Measurements from ENCODE around the gene UBE2I.

Gene UBE2I

DNA sequence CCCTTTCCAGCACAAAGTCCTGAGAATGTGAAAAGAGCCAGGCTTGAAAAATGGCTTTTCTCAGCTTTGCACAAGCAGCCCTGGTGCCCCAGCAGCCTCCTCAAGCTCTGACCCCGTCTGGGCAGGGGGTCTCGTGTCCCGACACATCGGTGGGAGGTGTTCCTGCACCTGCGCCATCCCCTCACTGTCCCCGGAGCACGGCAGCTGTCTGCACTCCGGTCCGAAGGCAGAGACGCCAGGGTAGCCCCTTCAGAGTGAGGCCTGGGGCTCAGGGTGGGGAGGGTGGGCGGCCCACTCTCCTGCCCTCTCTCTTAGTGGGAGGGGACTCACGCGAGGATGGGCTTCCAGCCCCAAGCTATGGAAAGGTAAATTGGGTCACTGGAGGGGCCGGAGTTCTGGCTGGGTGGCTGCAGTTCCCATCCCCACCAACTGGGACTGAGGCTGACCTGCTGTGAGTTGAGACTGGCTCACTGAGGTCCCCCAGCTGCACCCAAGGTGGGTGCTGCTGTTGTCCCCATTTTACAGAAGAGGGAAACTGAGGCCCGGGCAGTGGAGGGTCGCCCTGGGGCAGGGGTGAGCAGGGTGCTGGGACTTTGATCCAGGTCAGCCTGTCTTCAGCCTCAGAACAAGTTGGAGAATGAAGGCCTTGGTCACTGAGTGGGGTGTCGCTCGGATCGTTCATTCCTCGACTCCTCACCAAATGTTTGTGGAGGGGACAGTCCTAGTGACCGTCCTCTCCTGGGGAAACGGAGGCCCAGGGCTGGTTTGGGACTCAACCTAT lies 21.7 kb downstream of the UBE2I start:
- TF ChIP-seq, protein P1, sequence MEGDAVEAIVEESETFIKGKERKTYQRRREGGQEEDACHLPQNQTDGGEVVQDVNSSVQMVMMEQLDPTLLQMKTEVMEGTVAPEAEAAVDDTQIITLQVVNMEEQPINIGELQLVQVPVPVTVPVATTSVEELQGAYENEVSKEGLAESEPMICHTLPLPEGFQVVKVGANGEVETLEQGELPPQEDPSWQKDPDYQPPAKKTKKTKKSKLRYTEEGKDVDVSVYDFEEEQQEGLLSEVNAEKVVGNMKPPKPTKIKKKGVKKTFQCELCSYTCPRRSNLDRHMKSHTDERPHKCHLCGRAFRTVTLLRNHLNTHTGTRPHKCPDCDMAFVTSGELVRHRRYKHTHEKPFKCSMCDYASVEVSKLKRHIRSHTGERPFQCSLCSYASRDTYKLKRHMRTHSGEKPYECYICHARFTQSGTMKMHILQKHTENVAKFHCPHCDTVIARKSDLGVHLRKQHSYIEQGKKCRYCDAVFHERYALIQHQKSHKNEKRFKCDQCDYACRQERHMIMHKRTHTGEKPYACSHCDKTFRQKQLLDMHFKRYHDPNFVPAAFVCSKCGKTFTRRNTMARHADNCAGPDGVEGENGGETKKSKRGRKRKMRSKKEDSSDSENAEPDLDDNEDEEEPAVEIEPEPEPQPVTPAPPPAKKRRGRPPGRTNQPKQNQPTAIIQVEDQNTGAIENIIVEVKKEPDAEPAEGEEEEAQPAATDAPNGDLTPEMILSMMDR (IDR thresholded peaks at IDR 0.05), result peak; percentile 38; the same call in 1 of the 2 replicates
- no peak for TF ChIP-seq ZFX (IDR thresholded peaks at IDR 0.05; ENCODE audit: borderline replicate concordance)
- H3K27ac ChIP-seq, result peak overlapping the region; percentile 83

DNA sequence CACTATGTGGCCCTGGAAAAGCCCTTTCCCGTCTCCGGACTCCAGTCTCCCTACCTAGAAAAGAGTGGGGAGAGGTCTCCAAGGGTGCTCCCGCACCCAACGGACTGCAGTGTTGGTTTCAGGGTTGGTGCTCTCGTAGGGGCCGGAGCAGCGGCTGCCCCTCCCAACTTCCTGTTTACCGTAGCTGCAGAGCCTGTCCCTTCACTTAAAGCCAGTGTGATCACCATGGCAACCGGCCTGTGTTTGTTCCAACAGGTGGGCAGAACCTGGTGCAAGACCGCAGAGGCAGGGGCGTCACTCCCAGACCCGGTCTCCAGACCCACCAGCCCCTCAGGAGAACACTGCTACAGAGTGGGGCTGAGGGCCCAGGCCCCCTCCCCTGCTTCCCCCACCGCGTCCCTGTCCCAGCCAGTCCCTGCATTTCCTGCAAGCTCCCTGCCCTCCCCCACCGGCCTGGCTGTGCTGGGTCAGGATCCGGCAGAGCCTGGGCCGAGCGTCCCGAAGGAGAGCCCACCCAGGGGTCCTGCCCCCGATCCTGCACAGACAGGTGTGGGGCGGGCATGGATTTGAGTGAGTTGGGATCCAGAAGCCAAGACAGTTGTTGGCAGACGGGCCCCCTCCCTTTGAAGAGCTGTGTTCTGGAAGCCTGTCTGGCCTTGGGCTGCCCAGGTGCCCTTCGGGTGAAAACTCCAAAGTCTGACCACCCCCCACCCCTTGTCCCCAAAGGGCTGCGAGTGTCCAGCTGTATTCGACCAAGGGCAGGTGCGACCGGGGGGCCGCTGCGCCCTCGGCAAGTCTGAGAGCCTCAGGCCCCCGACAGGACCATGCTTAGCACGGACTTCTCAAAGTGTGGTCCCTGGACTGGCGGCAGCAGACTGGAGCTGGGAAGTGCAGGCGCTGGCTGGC lies 22.5 kb downstream of the UBE2I start:
- TF ChIP-seq, protein P1 (IDR thresholded peaks at IDR 0.05), result no peak
- TF ChIP-seq ZFX (IDR thresholded peaks at IDR 0.05; ENCODE audit: borderline replicate concordance), result no peak
- peak overlapping the region; percentile 83 for H3K27ac ChIP-seq

DNA sequence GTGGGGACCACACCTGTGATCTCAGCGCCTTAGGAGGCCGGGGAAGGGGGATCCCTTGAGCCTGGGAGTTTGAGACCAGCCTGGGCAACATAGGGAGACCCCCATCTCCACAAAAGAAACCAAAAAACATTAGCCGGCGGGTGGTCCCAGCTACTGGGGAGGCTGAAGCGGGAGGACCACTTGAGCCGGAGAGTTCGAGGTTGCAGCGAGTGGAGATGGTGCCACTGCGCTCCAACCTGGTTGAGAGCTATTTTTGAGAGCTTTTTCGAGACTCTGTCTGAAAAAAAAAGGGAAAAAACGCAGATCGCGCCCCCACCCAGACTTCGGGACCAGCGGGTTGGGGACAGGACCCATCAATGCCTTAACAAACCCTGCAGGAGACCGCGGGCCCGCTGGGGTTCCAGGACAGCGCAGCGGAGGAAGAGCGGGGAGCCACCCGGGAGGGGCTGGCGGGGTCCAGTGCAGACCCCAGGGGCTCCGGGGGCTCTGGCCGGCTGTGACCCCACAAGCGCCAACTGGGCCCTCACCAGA lies 23.2 kb downstream of the UBE2I start:
- TF ChIP-seq, protein P1 (IDR thresholded peaks at IDR 0.05), result no peak
- no peak for TF ChIP-seq ZFX (IDR thresholded peaks at IDR 0.05; ENCODE audit: borderline replicate concordance)
- peak overlapping the region; percentile 83 for H3K27ac ChIP-seq

DNA sequence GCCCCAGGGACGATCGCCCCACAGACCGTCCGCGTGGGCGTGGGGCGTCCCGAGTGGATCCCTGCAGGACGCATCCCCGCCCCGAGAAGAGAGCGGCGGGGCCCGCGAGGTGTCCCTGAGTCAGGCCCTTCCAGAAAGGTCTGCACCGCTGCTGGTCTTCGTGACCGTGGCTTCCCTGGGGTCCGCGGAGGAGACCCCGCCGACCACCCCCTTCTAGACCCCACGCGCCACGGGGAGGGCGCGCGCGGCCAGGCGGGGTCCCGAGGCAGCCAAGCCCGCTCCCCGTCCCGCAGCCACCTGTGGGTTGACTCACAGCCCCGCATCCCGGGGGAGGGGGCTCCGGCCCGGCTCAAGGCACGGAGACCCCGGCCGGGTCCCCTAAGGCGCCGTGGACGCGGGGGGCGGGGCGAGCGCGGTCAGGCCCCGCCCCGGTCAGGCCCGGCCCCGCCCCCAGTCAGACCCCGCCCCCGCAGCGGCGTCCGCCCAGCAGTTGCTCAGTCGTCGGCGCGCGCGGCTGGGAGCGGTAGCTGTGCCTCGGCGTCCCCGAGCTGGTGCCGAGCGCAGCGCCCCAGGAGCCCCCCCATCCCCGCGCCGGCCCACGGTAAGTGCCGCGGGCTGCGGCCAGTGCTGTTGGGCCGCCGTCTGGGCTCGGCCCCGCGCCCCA lies 23.8 kb downstream of the UBE2I start, which contains the start of gene BAIAP3:
Gene BAIAP3 (plus strand): TSS at position 497 of the 664 bp plus-strand sequence. CDS start 4,905 bp downstream, outside the sequence.
- peak within 1 kb of the TSS; percentile 83 for H3K27ac ChIP-seq
- no peak for TF ChIP-seq ZFX (IDR thresholded peaks at IDR 0.05; ENCODE audit: borderline replicate concordance)
- TF ChIP-seq, protein P1 (IDR thresholded peaks at IDR 0.05), result no peak

DNA sequence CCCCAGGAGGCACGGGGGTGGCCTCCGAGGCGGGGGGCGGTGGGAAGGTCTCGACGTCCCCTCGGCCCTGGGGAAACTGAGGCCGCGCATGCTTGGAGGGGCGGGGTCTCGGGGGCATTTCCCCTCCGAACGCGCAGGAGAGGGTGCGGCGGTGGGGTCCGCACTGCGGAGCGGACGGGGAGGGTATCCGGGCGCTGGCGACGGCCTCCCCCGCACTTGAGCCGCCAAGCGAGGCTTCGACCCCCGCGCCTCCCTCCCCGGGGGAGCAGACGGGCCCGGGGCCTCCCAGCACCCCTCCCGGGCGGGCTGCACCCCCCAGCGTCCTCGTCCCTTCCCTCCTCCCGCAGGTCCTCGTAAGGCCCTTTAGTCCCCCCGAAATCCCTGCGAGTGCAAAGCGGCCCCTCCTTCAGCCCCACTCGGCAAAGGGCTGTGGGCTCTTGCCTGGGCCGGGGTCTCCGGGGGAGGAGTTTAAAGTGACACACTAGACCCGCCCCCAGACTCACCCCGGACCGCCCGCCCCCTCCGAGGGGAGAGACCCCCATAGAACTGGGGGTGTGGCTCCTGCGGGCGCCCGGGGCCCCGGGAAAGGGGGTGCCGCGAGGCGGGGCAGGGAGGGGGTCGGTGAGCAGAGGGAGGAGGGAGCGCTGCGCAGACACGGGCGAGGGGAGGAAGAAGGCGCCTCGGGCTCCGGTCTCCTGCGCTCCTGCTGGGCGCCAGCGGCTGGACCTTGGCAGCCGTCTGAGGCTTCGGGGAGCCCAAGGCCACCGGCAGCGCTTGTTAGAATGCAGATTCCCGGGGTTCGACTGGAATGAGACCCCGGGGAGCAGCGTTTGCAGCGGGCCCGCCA lies 24.6 kb downstream of the UBE2I start:
- TF ChIP-seq, protein P1 (IDR thresholded peaks at IDR 0.05), result no peak
- TF ChIP-seq ZFX (IDR thresholded peaks at IDR 0.05; ENCODE audit: borderline replicate concordance), result no peak
- peak overlapping the region; percentile 83 for H3K27ac ChIP-seq

DNA sequence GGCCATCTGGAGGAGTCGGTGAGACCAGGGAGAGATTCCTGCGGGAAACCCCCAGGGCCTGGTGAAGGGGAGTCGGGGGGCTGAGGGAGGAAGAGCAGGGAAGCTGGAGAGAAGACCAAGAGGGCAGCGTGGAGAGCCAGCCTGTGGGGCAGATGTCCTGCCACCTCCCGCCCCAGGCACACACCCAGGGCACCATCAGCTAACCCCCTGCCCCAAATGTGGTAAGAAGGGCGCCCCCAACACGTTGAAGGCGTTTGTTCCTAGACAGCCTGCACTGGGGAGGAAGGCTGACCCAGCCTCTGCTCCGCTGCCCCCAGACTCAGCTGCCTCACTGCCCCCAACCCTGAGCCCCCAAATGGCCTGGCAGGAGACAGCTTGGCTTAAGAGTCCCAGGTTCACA lies 25.3 kb downstream of the UBE2I start:
- no peak overlapping the region for H3K27ac ChIP-seq
- TF ChIP-seq ZFX (IDR thresholded peaks at IDR 0.05; ENCODE audit: borderline replicate concordance), result no peak
- TF ChIP-seq, protein P1 (IDR thresholded peaks at IDR 0.05), result no peak
